Naive thymus-derived CD8-positive, alpha-beta T cell (primary cell): ENCODE measurements around the gene MBD6. TPM values are rescaled to one million over a fixed set of nuclear protein-coding genes. Genes with fewer than 3 reads are reported as not detected.
A peak's percentile ranks its signal among the peaks of the same experiment; 100 is the strongest.

Source experiments
- ATAC-seq, 2 donors: fragments of 150-1000 bp; cut with Tn5 transposase in 1 of 2; sonication (Bioruptor Pico), chemical (Tn5 transposase) in 1 of 2; 1 replicate in 1 of 2; 2 replicates in 1 of 2; pipeline ENCODE4 v1.10.0; 2021; ENCODE audit warnings: mild to moderate bottlenecking in 2 of 2, moderate library complexity in 2 of 2
- POLR2A ChIA-PET: fragments of 350-600 bp; sonication (Branson Sonifier 250); formaldehyde crosslinking; loops from one replicate; lab custom pipeline; 2021; ENCODE audit warnings: antibody characterized with exemption; lab: Charles Lee
- DNase-seq, 10 donors: peaks; one replicate each; pipeline versions ENCODE4 v3.0.0 to v3.0.0-alpha.2; 2020 to 2022
- H3K27ac Mint-ChIP-seq, 10 donors: one replicate each; pipeline ENCODE4 v1.8.0; 2020 to 2022; ENCODE audit warnings: mild to moderate bottlenecking in 10 of 10, mixed read lengths in 10 of 10, moderate library complexity in 4 of 10, inconsistent platforms in 1 of 10
- H3K27me3 Mint-ChIP-seq, 5 donors: one replicate each; pipeline ENCODE4 v1.8.0; 2021 to 2022; ENCODE audit warnings: mixed read lengths in 5 of 5
- H3K36me3 Mint-ChIP-seq, 3 donors: one replicate each; pipeline ENCODE4 v1.8.0; 2020 to 2022; ENCODE audit warnings: mixed read lengths in 3 of 3, mild to moderate bottlenecking in 2 of 3, inconsistent platforms in 1 of 3
- H3K4me1 Mint-ChIP-seq, 4 donors: one replicate each; pipeline ENCODE4 v1.8.0; 2021 to 2022; ENCODE audit warnings: mixed read lengths in 4 of 4
- H3K4me3 Mint-ChIP-seq, 10 donors: one replicate each; pipeline ENCODE4 v1.8.0; 2020 to 2022; ENCODE audit warnings: mild to moderate bottlenecking in 10 of 10, mixed read lengths in 10 of 10, moderate library complexity in 6 of 10, inconsistent platforms in 1 of 10
- H3K9me3 Mint-ChIP-seq, 9 donors: one replicate each; pipeline ENCODE4 v1.8.0; 2020 to 2022; ENCODE audit warnings: mixed read lengths in 9 of 9, mild to moderate bottlenecking in 3 of 9, inconsistent platforms in 1 of 9, moderate library complexity in 1 of 9
- polyA plus RNA-seq, 3 donors: library from polyadenylated mRNA; unstranded; fragments of 300-500 nt; fragmentation: Illumina TruSeq; gene quantifications; one replicate each; pipeline ENCODE4 v1.2.3, GENCODE V29; 2021
- total RNA-seq, 8 experiments: library from RNA in 2 of 8; stranded (reverse) in 2 of 8; gene quantifications; one replicate each; pipeline ENCODE4 v1.2.3 and lab custom pipeline; 2021 to 2026

Gene MBD6
- total and polyA plus RNA-seq, 5 experiments from 2014 or later, result 0.38 to 104 (median 2.5) TPM

- Mint-ChIP-seq H3K27ac (peak within 1 kb of the TSS; percentile 86 to 98 (median 94)), H3K36me3 (peaks cover 0 to 5% (median 0%) of the 10 kb centered on the region in 3 donors), H3K4me1 (peaks cover 29 to 61% (median 57%) of the 10 kb centered on the region in 4 donors), H3K27me3 (peaks cover 0 to 14% (median 0%) of the 10 kb centered on the region in 5 donors), H3K4me3 (peak within 1 kb of the TSS; percentile 91 to 99 (median 97)), H3K9me3 (no peaks in the 10 kb centered on the region)
- peak; percentile 76 to 96 (median 90) for DNase-seq
- POLR2A ChIA-PET, result interaction anchor here (0.5 to 2.4 kb wide), 6 partner anchors 9 to 44 kb away, joined by 3 to 12 read pairs (median 4); partner anchors contain the start of gene DDIT3
- peak; percentile 90 to 93 for ATAC-seq
Measured at GRCh38 chr12:57546438-57547287, 24.0 kb downstream of the MBD6 start, which contains the start of gene DCTN2. Gene DCTN2, minus strand, starts transcription at chr12:57547192. Its CDS starts 129 bp downstream, at chr12:57547063.

GRCh38 chr12:57547288-57548012 lies 24.8 kb downstream of the MBD6 start:
- DNase-seq (no peak), ATAC-seq (no peak)
- Mint-ChIP-seq H3K9me3 (no peaks in the 10 kb centered on the region), H3K36me3 (no peaks in the 10 kb centered on the region), H3K4me1 (peaks cover 29 to 61% (median 57%) of the 10 kb centered on the region in 4 donors), H3K27ac (peak overlapping the region; percentile 75 to 98 (median 94)), H3K27me3 (peaks cover 0 to 14% (median 0%) of the 10 kb centered on the region in 5 donors), H3K4me3 (peak overlapping the region; percentile 91 to 99 (median 97))
- POLR2A ChIA-PET, result interaction anchor here (0.5 to 2.4 kb wide), 4 partner anchors 8 to 27 kb away, joined by 3 to 12 read pairs (median 4); partner anchors contain the start of gene DDIT3

- Mint-ChIP-seq H3K36me3 (no peaks in the 10 kb centered on the region), H3K27me3 (peaks cover 0 to 14% (median 0%) of the 10 kb centered on the region in 5 donors), H3K4me3 (peak overlapping the region in 4 of 10 donors; percentile 78 to 97 (median 96)), H3K9me3 (no peaks in the 10 kb centered on the region), H3K4me1 (peaks cover 29 to 61% (median 55%) of the 10 kb centered on the region in 4 donors), H3K27ac (peak overlapping the region in 1 of 10 donors; percentile 98)
- DNase-seq (no peak), ATAC-seq (no peak)
- POLR2A ChIA-PET, result no interaction called here
Measured at GRCh38 chr12:57548013-57548315, 25.3 kb downstream of the MBD6 start.

GRCh38 chr12:57548488-57548887 lies 25.9 kb downstream of the MBD6 start:
- Mint-ChIP-seq H3K4me3 (peak overlapping the region in 8 of 10 donors; percentile 13 to 78 (median 45)), H3K4me1 (peaks cover 28 to 59% (median 53%) of the 10 kb centered on the region in 4 donors), H3K36me3 (no peaks in the 10 kb centered on the region), H3K9me3 (no peaks in the 10 kb centered on the region), H3K27me3 (peaks cover 0 to 18% (median 0%) of the 10 kb centered on the region in 5 donors), H3K27ac (peak overlapping the region in 2 of 10 donors; percentile 47 to 48)
- ATAC-seq (no peak), DNase-seq (no peak)
- POLR2A ChIA-PET, result interaction anchor here (0.7 kb wide), 2 partner anchors 22 to 68 kb away, joined by 3 to 4 read pairs; no protein-coding TSS in a partner anchor

GRCh38 chr12:57549203-57549908 lies 26.7 kb downstream of the MBD6 start:
- Mint-ChIP-seq H3K9me3 (no peaks in the 10 kb centered on the region), H3K36me3 (no peaks in the 10 kb centered on the region), H3K27me3 (peaks cover 0 to 18% (median 0%) of the 10 kb centered on the region in 5 donors), H3K4me1 (peaks cover 24 to 52% (median 46%) of the 10 kb centered on the region in 4 donors), H3K4me3 (peak overlapping the region; percentile 68 to 85 (median 78)), H3K27ac (peak overlapping the region in 6 of 10 donors; percentile 43 to 71 (median 62))
- DNase-seq, result no peak
- no peak for ATAC-seq
- POLR2A ChIA-PET, result interaction anchor here (0.5 to 0.7 kb wide), 3 partner anchors 35 to 1381 kb away, joined by 3 to 5 read pairs (median 4); no protein-coding TSS in a partner anchor

GRCh38 chr12:57549909-57550640 lies 27.5 kb downstream of the MBD6 start, which contains the start of gene KIF5A:
Gene KIF5A, plus strand, starts transcription at chr12:57550044. Its CDS starts 228 bp downstream, at chr12:57550272.
- Mint-ChIP-seq H3K4me1 (peaks cover 22 to 46% (median 41%) of the 10 kb centered on the region in 4 donors), H3K27ac (peak within 1 kb of the TSS in 8 of 10 donors; percentile 47 to 86 (median 66)), H3K27me3 (peaks cover 0 to 18% (median 0%) of the 10 kb centered on the region in 5 donors), H3K4me3 (peak within 1 kb of the TSS; percentile 74 to 85 (median 80)), H3K9me3 (no peaks in the 10 kb centered on the region), H3K36me3 (no peaks in the 10 kb centered on the region)
- ATAC-seq, result peak; percentile 54 to 68
- DNase-seq, result peak; percentile 31 to 75 (median 58)
- POLR2A ChIA-PET, result interaction anchor here (0.5 kb wide), 1 partner anchor 36 kb away, joined by 5 read pairs; no protein-coding TSS in a partner anchor

- Mint-ChIP-seq H3K27ac (peak overlapping the region in 8 of 10 donors; percentile 7 to 86 (median 48)), H3K27me3 (peaks cover 0 to 18% (median 0%) of the 10 kb centered on the region in 5 donors), H3K4me1 (peaks cover 19 to 38% (median 33%) of the 10 kb centered on the region in 4 donors), H3K36me3 (no peaks in the 10 kb centered on the region), H3K9me3 (no peaks in the 10 kb centered on the region), H3K4me3 (peak overlapping the region; percentile 67 to 85 (median 79))
- no peak for DNase-seq
- ATAC-seq, result no peak
- POLR2A ChIA-PET, result no interaction called here
Measured at GRCh38 chr12:57550641-57551549, 28.3 kb downstream of the MBD6 start.

GRCh38 chr12:57551637-57552305 lies 29.1 kb downstream of the MBD6 start:
- POLR2A ChIA-PET, result no interaction called here
- Mint-ChIP-seq H3K4me1 (peaks cover 12 to 29% (median 26%) of the 10 kb centered on the region in 4 donors), H3K27me3 (peaks cover 0 to 18% (median 0%) of the 10 kb centered on the region in 5 donors), H3K9me3 (no peaks in the 10 kb centered on the region), H3K36me3 (no peaks in the 10 kb centered on the region), H3K27ac (peak overlapping the region in 6 of 10 donors; percentile 7 to 72 (median 42)), H3K4me3 (peak overlapping the region in 5 of 10 donors; percentile 9 to 85 (median 31))
- DNase-seq, result no peak
- no peak for ATAC-seq

- no peak overlapping the region for H3K27ac Mint-ChIP-seq
- no peak for DNase-seq
- no peak for ATAC-seq
- POLR2A ChIA-PET, result interaction anchor here (0.6 kb wide), 1 partner anchor 129 kb away, joined by 3 read pairs; no protein-coding TSS in a partner anchor
- H3K27me3 Mint-ChIP-seq, result peaks cover 0 to 18% (median 0%) of the 10 kb centered on the region in 5 donors
- peaks cover 9 to 24% (median 23%) of the 10 kb centered on the region in 4 donors for H3K4me1 Mint-ChIP-seq
- H3K36me3 Mint-ChIP-seq, result no peaks in the 10 kb centered on the region
- H3K4me3 Mint-ChIP-seq, result no peak overlapping the region
- no peaks in the 10 kb centered on the region for H3K9me3 Mint-ChIP-seq
Measured at GRCh38 chr12:57552306-57552651, 29.7 kb downstream of the MBD6 start.

GRCh38 chr12:57552835-57553313 lies 30.2 kb downstream of the MBD6 start:
- H3K9me3 Mint-ChIP-seq, result no peaks in the 10 kb centered on the region
- DNase-seq (no peak), ATAC-seq (no peak)
- H3K4me1 Mint-ChIP-seq, result peaks cover 8 to 19% (median 17%) of the 10 kb centered on the region in 4 donors
- no peak overlapping the region for H3K27ac Mint-ChIP-seq
- H3K27me3 Mint-ChIP-seq, result peaks cover 0 to 18% (median 0%) of the 10 kb centered on the region in 5 donors
- POLR2A ChIA-PET, result interaction anchor here (0.6 kb wide), 1 partner anchor 129 kb away, joined by 3 read pairs; no protein-coding TSS in a partner anchor
- no peak overlapping the region for H3K4me3 Mint-ChIP-seq
- H3K36me3 Mint-ChIP-seq, result no peaks in the 10 kb centered on the region
